GM12865 (cell line): Measurements from ENCODE around the gene PRDM5.

Source experiments
- DNase-seq: peaks from one replicate; pipeline ENCODE4 v3.0.0; 2010; ENCODE audit warnings: low read depth
- H3K4me3 ChIP-seq: 2 replicates; pipeline ENCODE4 v1.5.1; 2011; ENCODE audit warnings: mild to moderate bottlenecking, low read depth, low read length, control low read depth
- CTCF ChIP-seq: IDR thresholded peaks from 2 replicates; pipeline ENCODE4 v1.5.1; 2011; ENCODE audit warnings: low read length, control low read depth, low read depth, inconsistent platforms; ENCODE audit not compliant: insufficient read depth; ENCODE audit errors: missing control alignments

PRDM5 gene

GRCh38 chr4:120873554-120873953 is 49.0 kb downstream of the PRDM5 start:
- H3K4me3 ChIP-seq: no peak overlapping the region
- no peak for TF ChIP-seq CTCF
- no peak for DNase-seq

- no peak overlapping the region for H3K4me3 ChIP-seq
- DNase-seq: no peak
- TF ChIP-seq CTCF: no peak
Observed at GRCh38 chr4:120871173-120871572, 51.4 kb downstream of the PRDM5 start.

- TF ChIP-seq CTCF: peak; percentile 37
- peak; percentile 12 for DNase-seq
- no peak overlapping the region for H3K4me3 ChIP-seq
Observed at GRCh38 chr4:120870279-120870673, 52.2 kb downstream of the PRDM5 start.

- no peak for TF ChIP-seq CTCF
- no peak for DNase-seq
- H3K4me3 ChIP-seq: no peak overlapping the region
Observed at GRCh38 chr4:120869613-120870278, 52.8 kb downstream of the PRDM5 start.

- TF ChIP-seq CTCF: no peak
- H3K4me3 ChIP-seq: no peak overlapping the region
- DNase-seq: no peak
Observed at GRCh38 chr4:120867506-120867905, 55.0 kb downstream of the PRDM5 start.

GRCh38 chr4:120865985-120866384 is 56.5 kb downstream of the PRDM5 start:
- peak; percentile 9 for DNase-seq
- H3K4me3 ChIP-seq: no peak overlapping the region

More at GRCh38 chr4:120865985-120866384, 56.5 kb downstream of the PRDM5 start:
- TF ChIP-seq CTCF: no peak
